Smooth muscle cell (in vitro differentiated cells): ENCODE data around the gene YWHAH. TPM values are rescaled to one million over a fixed set of nuclear protein-coding genes. Genes with fewer than 3 reads are reported as not detected.

Source experiments
- DNase-seq: peaks from one replicate; lab custom pipeline; 2025; ENCODE audit not compliant: unreplicated experiment; lab: John Stamatoyannopoulos, UW
- H2AFZ ChIP-seq: fragments of 200-600 bp; sonication (generic); 2 replicates; pipeline ENCODE4 v1.6.0; 2016; ENCODE audit warnings: antibody characterized with exemption, low read depth, mild to moderate bottlenecking
- H3F3A ChIP-seq: fragments of 200-600 bp; sonication (generic); 2 replicates; pipeline ENCODE4 v1.6.0; 2017; ENCODE audit warnings: antibody characterized with exemption, low read depth
- H3K27ac ChIP-seq: fragments of 200-600 bp; sonication (generic); 2 replicates; pipeline ENCODE4 v1.5.1; 2016; ENCODE audit warnings: low read depth, mild to moderate bottlenecking
- H3K27me3 ChIP-seq: fragments of 200-600 bp; sonication (generic); 2 replicates; pipeline ENCODE4 v1.6.1; 2016; ENCODE audit warnings: low read depth, mild to moderate bottlenecking
- H3K36me3 ChIP-seq: fragments of 200-600 bp; sonication (generic); 2 replicates; pipeline ENCODE4 v1.5.1; 2016; ENCODE audit warnings: low read depth
- H3K4me1 ChIP-seq: fragments of 200-600 bp; sonication (generic); 2 replicates; pipeline ENCODE4 v1.5.1; 2016; ENCODE audit warnings: low read depth
- H3K4me2 ChIP-seq: fragments of 200-600 bp; sonication (generic); 2 replicates; pipeline ENCODE4 v1.6.0; 2016; ENCODE audit warnings: mild to moderate bottlenecking
- H3K4me3 ChIP-seq: fragments of 200-600 bp; sonication (generic); 2 replicates; pipeline ENCODE4 v1.5.1; 2016; ENCODE audit warnings: mild to moderate bottlenecking
- H3K79me2 ChIP-seq: fragments of 200-600 bp; sonication (generic); 2 replicates; pipeline ENCODE4 v1.6.0; 2016; ENCODE audit warnings: low read depth, mild to moderate bottlenecking
- H3K9ac ChIP-seq: fragments of 200-600 bp; sonication (generic); 2 replicates; pipeline ENCODE4 v1.6.0; 2016; ENCODE audit warnings: low read depth
- H3K9me3 ChIP-seq: fragments of 200-600 bp; sonication (generic); replicated peaks from 2 replicates; pipeline ENCODE4 v1.5.1; 2016; ENCODE audit warnings: low read depth
- H4K20me1 ChIP-seq: fragments of 200-600 bp; sonication (generic); 2 replicates; pipeline ENCODE4 v1.6.0; 2016; ENCODE audit warnings: low read depth
- CTCF ChIP-seq: fragments of 200-600 bp; sonication (generic); IDR thresholded peaks from 2 replicates; pipeline ENCODE4 v1.5.1; 2017; ENCODE audit warnings: borderline replicate concordance, mild to moderate bottlenecking, antibody characterized with exemption; ENCODE audit not compliant: insufficient read depth, poor library complexity, severe bottlenecking
- WGBS: methylation state at CpG from one replicate; pipeline ENCODE4 v1.1.7; 2016; ENCODE audit warnings: low lambda C conversion rate; 5-methylcytosine and 5-hydroxymethylcytosine counted together
- polyA plus RNA-seq: library from polyadenylated mRNA; unstranded; fragments of >200 nt; fragmentation: Nextera tagmentation; extraction: Ambion mirVana; gene quantifications from 2 replicates; pipeline ENCODE4 v1.2.1, GENCODE V29; 2016
- total RNA-seq: library from RNA; depleted of rRNA; stranded (reverse); fragments of >200 nt; gene quantifications from 2 replicates; pipeline ENCODE4 v1.2.3, GENCODE V29; 2014

Gene YWHAH
- total and polyA plus RNA-seq, 2 experiments from 2014 or later, result 74.4 to 101 TPM

- no peaks in the 10 kb centered on the region for H3F3A ChIP-seq
- 67% methylated on average over 3 of the region's 3 CpGs for WGBS
- no peak for DNase-seq
- H4K20me1 ChIP-seq, result no peaks in the 10 kb centered on the region
- H3K4me1 ChIP-seq, result no peaks in the 10 kb centered on the region
- no peaks in the 10 kb centered on the region for H3K36me3 ChIP-seq
- no peak for TF ChIP-seq CTCF
- H3K9me3 ChIP-seq, result no peaks in the 10 kb centered on the region
- no peak overlapping the region for H3K4me3 ChIP-seq
- H3K27me3 ChIP-seq, result no peaks in the 10 kb centered on the region
- no peak overlapping the region for H3K9ac ChIP-seq
- no peak overlapping the region for H3K27ac ChIP-seq
- H3K79me2 ChIP-seq, result no peaks in the 10 kb centered on the region
- no peak overlapping the region for H2AFZ ChIP-seq
- no peak overlapping the region for H3K4me2 ChIP-seq
Observed at GRCh38 chr22:31995807-31996206, 51.5 kb downstream of the YWHAH start.

GRCh38 chr22:31998784-31999385 is 54.5 kb downstream of the YWHAH start:
- no peak for TF ChIP-seq CTCF
- Histone ChIP-seq H3K79me2 (no peaks in the 10 kb centered on the region), H3K9ac (no peak overlapping the region), H3K4me2 (no peak overlapping the region), H2AFZ (no peak overlapping the region), H3K9me3 (no peaks in the 10 kb centered on the region), H4K20me1 (no peaks in the 10 kb centered on the region), H3K4me1 (no peaks in the 10 kb centered on the region), H3F3A (no peaks in the 10 kb centered on the region), H3K4me3 (no peak overlapping the region), H3K27ac (no peak overlapping the region), H3K27me3 (no peaks in the 10 kb centered on the region), H3K36me3 (no peaks in the 10 kb centered on the region)
- no peak for DNase-seq
- WGBS, result 92% methylated on average over 3 of the region's 3 CpGs

- Histone ChIP-seq H3K9ac (no peak overlapping the region), H3K27ac (no peak overlapping the region), H3K4me3 (no peak overlapping the region), H3K79me2 (no peaks in the 10 kb centered on the region), H3K4me2 (no peak overlapping the region), H2AFZ (no peak overlapping the region), H3F3A (no peaks in the 10 kb centered on the region), H3K4me1 (no peaks in the 10 kb centered on the region), H3K9me3 (no peaks in the 10 kb centered on the region), H3K36me3 (no peaks in the 10 kb centered on the region), H3K27me3 (no peaks in the 10 kb centered on the region), H4K20me1 (no peaks in the 10 kb centered on the region)
- TF ChIP-seq CTCF, result no peak
- 56% methylated on average over 1 of the region's 1 CpG for WGBS
- no peak for DNase-seq
Observed at GRCh38 chr22:32000181-32000580, 55.8 kb downstream of the YWHAH start.

- Histone ChIP-seq H4K20me1 (no peaks in the 10 kb centered on the region), H3K9me3 (no peaks in the 10 kb centered on the region), H3K27me3 (no peaks in the 10 kb centered on the region), H3K4me2 (no peak overlapping the region), H3K36me3 (no peaks in the 10 kb centered on the region), H3K4me3 (no peak overlapping the region), H2AFZ (no peak overlapping the region), H3K27ac (no peak overlapping the region), H3K79me2 (no peaks in the 10 kb centered on the region), H3F3A (no peaks in the 10 kb centered on the region), H3K9ac (no peak overlapping the region), H3K4me1 (no peaks in the 10 kb centered on the region)
- no peak for TF ChIP-seq CTCF
- WGBS, result 53% methylated on average over 1 of the region's 1 CpG
- DNase-seq, result no peak
Observed at GRCh38 chr22:32005453-32005852, 61.1 kb downstream of the YWHAH start.
